Anterior cingulate cortex (tissue), 58 donors: ENCODE results near the gene NAA50.

Source experiments
- DNase-seq, 58 donors: peaks; one replicate each; lab custom pipeline; 2025; lab: John Stamatoyannopoulos, UW

Gene NAA50

DNA sequence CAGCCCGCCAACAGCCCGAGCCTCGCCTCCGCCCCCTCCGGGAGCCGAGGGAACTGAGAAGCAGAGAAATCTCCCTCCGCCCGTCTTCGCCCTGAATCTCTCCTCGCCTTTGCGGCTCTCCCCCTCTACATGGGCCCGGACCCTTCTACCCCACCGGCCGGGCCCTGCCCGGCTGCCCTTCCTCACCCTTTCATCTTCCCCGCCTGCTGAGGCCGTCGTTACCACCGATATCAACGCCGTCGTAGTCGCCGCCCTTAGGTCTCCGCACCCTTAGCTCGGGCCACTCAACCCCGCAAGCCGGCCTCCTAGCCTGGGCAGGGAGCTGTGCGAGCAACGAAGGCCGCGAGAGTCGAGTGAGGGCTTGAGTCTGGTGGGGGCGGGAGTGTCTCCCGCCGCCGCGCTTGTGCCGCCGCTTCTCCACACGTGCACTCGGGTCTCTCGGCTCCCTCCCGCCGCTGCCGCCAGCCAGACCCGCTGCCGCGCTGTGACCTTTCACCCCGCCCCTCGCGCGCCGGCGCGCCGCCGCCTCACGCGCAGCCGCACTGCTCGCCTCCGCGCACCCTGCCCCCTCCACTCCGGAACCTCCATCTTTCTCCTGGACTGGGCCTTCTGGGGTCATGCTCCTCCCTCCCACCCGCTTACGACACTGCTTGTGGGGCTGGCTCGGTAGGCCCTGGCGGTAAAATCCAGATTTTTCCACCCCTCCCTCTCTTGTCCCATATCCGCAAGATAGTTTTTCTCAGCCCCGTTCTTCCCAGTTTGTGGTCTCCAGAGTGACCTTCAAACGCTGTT is at the start of gene NAA50:
Gene NAA50 (minus strand): TSS at position 494 of the 792 bp plus-strand sequence. CDS start 300 bp downstream, at position 194.
- DNase-seq: peak; percentile 52 to 96 (median 88)

DNA sequence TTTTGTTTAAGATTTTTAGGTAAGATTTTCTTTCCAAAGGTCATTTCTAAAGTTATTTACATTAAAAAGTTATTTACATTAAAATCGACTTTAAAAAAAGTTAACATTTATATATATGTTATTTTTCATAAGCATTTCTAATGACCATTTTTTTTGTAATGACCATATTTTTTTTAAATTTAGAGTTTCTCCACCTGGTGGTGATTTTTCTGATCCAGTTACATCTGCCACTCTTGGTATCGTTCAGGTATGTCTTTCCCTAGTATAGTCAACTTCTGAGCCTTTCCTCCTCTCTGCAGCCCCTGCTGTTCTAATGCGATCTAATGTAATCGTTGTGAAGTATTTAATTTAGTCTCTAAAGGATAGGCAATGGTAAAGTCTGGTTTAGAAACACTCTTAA is 49.6 kb upstream of the NAA50 start:
- no peak for DNase-seq

DNA sequence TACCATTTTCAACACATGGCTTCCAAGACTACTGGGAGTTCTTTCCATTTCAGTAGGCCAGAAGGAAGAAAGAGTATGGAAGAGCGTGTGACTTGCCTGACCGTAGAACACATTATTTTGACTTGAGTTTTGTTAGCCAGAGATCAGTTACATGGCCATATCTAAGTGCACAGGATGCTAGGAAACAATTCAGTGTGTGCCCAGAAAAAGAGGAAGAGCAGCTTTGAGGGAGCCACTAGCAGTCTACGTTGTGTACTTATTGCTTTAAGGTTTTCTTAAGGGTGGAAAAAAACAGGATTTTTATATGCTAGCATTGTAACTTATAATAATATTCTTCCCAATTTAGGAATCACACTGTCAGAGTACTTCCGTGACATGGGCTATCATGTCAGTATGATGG is 48.5 kb upstream of the NAA50 start:
- no peak for DNase-seq

DNA sequence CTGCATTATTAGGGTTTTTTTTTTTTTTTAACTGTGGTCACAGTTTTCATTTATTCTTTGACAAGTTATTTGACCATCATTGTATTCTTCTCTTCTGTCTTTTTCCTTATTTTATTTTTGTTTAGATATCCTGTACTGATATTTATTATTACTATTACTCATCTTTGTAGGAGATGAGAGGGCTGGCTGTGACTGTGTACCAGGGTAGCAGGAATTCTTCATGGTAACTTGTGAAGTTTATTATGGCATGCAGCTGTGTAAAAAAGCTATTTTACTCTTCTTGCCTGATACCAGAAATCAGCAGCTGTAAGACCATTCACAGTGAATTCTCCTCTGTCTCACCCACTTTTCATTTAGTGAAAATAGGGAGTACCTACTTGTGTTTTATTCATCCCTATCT is 45.3 kb upstream of the NAA50 start:
- no peak for DNase-seq

DNA sequence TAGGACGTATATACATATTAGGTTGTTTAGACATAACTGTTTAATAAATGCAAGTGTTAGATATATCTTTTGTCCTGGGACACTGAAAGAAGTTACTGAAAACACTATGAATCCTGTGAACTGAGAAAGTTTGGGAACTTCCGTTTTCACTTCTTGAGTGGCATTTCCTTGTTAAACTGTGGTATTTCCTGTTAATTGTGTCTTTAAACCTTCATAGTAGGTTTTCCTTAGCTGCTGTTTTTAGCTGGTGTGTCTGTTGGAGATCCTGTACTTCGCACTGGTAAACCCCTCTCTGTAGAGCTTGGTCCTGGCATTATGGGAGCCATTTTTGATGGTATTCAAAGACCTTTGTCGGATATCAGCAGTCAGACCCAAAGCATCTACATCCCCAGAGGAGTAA is 37.9 kb upstream of the NAA50 start:
- DNase-seq: no peak

DNA sequence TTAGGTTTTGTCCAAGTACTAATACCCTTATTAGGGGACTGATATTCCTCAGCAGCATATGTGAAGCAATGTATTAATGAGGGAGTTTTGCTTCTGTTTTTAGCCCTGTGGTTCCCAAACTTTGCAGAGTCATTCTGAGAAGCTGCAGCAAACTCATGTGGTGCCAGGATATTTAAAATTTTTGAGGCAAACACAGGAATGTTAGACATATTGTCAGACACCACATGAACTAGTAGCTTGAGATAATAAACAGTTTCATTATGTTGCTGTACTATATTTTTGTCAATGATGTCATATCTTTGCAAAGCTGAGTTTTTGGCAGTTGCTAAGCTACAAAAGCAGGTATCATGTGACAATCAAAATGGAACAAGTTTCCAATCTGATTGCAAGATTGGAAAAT is 37.4 kb upstream of the NAA50 start:
- no peak for DNase-seq

DNA sequence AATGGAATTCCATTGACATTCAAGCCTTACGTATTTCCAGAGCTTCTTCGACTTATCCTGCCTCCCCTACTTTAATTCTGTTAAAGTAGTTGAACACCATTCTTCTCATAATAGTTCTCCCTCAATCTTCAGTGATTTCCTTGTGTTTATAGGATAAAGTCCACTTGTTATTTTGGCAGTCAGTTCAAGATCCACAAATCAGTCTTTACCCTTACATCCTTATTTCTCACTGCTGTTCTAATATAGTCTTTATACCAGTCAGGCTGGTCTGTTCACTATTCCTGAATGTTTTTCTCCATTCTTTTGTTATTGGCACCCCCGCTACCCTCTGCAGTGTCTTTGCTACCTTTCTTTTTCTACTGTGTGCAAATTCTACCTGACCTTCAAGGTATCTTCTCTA is 30.5 kb upstream of the NAA50 start:
- DNase-seq: no peak

DNA sequence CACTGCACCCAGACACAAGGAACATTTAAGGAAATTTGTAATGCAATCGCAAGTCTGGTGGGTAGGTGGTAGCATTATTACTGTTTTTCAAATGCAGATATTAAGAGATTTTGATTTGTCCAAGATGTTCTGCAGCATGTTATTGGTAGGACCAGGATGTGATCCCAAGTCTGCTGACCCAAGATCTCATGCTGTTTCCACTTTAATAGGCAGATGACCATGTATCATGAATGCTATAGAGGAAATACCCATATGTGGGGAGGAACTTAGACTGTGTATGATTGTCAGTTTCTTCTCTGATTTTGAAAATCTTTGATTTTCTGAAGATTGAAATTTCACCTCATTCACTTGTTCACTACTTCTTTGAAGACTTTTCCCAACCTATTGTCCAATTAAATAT is 29.5 kb upstream of the NAA50 start:
- no peak for DNase-seq

DNA sequence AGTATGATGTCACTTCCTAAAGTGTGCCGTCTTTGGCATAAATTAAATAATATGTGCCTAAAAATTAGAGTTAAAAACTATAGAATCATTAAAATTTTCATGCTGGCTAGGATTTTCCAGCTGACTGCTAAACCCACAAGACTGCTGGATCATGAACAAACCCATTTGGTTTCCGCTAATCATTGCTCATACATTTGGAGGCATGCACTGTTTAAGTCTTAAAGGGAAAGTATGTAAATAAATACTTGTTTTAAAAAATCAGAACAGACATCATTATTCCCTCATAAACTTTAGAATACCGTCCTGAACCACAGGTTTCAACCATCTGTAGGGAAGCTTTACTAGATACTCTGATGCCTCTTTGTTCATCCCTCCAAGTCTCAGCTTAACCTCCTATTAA is 27.3 kb upstream of the NAA50 start:
- no peak for DNase-seq

DNA sequence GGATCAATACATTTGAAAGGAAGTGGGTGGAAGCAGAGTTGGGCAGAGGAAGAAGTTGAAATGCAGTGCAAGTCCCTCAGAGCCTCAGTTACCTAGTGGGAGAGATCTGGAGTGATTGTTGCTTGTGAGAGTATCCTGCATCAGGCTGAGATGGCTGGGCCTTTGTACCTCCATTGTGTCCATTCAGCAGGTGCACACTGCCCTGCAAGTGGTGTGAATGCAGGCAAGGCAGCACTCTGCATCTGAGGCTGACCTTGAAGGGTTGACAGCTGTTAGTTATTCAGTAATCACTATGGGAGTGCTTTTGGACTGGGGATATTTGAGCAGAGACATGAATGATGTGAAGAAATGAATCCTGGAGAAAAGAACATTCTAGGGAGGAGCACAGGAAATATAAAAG is 25.9 kb upstream of the NAA50 start:
- DNase-seq: no peak

DNA sequence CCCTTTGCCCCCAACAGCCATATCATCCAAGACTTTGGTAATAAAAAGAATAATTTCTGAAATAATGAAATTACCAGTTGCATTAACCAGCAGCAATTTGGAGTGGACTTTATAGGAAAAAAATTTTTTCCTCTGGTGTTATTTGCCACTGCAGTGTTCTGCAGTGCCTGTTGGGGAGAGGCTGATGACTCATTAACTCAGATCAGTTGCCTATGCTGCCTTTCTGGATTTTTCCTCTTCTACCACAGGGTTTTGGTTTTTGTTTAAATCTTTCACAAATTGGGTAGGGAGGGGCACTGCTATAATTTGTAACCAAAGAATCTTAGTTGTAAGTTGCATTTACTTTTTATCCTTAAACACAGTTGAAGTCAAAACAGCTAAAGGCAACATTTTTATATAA is 23.5 kb upstream of the NAA50 start:
- no peak for DNase-seq

DNA sequence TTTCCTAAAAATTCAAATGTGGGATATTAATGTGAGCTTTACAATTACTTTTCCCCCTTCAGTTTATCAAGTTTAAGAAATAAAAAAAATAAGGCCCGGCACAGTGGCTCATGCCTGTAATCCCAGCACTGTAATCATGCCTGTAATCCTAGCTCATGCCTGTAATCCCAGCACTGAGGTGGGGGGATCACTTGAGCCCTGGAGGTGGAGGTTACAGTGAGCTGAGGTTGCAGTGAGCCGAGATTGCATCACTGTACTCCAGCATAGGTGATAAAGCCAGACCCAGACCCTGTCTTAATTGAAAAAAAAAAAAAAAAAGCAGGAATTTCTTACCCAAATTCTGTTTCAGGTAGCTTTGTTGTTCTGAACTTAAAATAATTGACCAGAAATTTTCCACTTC is 18.6 kb upstream of the NAA50 start:
- no peak for DNase-seq

DNA sequence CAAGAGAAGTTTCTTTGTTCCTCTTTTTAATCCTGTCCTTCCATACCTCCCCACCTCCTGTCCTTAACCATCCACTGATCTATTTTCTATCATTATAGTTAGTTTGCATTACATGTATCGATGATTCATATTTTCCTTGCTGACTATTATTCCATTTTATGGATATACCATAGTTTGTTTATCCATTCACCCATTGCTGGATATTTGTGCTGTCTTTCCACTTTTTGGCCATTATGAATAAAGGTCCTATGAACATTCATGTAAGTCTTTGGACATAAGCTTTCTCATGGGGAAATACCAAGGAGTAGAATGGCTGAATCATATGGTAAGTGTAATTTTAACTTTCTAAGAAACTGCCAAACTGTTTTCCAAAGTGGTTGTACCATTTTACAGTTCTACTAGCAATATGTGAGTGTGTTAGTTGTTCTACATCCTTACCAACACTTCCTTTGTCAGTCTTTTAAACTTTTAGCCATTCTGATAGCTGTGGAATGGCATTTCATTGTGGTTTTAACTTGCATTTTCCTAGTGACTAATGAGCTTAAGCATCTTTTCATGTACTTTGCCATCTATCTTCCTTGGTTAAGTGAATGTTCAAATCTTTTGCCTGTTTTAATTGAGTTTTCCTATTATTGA is 12.5 kb upstream of the NAA50 start:
- DNase-seq: no peak

DNA sequence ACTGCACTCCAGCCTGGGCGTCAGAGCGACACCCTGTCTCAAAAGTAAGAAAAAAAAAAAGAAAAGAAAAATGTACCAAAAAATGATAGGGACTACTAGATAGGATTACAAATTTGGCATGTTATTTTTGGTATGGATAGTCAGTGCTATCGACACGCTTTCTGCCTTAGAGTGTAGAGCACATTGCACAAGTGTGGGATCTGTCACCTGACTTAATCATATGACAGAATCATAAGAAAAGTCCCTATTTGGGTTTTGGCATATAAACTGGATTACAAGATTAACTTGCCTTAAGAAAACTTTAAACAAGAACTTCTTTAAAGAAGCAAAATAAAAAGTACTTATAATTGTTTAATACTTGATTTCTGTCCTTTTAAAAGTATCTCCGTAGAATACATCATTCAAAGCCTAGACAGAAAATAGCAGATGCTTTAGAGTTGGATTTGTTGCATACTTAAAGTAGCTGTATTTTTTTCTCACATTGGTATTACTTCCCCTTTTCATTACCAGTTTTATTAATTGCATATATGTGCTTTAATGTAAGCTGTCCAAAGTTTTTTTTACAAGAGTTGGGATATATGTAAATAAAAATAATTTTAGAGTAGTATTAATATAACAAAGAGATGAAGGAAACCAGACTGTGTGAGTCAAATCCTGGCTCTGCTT is 8.6 kb upstream of the NAA50 start:
- no peak for DNase-seq

DNA sequence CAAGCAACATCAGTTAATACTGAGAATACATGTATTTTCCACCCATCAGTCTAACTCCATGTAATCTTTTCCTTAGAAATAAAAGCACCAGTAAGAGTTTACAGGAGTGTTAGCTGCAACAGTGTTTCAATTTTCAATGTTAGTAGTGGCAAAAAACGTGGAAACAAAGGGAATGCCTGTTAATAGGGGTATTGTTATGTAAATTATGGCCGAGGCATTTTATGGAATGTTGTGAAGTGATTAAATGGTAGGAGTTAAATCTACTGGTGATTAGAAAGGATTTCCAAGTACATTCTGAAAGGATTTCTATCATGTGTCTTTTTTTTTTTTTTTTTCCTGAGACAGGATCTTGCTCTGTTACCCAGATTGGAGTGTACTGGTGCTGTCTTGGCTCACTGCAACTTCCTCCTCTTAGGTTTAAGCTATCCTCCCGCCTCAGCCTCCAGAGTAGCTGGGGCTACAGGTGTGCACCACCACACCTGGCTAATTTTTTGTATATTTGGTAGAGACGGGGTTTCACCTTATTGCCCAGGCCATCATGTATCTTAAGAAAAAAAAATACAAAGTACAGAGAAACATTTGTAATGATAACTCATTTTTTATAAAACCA is 7.4 kb upstream of the NAA50 start:
- no peak for DNase-seq

DNA sequence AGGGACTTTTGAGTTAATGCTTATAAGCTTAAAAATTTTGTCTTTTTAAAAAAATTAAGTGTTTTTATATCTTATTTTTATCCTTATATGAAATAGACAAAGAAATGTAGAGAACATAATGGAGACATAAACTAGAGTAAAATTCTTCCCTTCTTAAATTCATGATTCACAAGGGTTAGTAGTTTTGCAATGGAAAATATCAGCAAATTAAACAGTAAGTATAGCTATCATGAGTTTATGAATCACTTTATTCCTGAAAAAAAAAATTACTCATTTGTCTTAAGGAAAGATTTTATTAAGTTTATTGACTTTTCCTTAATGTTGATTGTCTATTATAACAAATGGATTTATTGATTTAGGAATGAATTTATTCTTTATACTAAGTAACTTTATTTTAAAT is 5.1 kb upstream of the NAA50 start:
- DNase-seq: no peak

DNA sequence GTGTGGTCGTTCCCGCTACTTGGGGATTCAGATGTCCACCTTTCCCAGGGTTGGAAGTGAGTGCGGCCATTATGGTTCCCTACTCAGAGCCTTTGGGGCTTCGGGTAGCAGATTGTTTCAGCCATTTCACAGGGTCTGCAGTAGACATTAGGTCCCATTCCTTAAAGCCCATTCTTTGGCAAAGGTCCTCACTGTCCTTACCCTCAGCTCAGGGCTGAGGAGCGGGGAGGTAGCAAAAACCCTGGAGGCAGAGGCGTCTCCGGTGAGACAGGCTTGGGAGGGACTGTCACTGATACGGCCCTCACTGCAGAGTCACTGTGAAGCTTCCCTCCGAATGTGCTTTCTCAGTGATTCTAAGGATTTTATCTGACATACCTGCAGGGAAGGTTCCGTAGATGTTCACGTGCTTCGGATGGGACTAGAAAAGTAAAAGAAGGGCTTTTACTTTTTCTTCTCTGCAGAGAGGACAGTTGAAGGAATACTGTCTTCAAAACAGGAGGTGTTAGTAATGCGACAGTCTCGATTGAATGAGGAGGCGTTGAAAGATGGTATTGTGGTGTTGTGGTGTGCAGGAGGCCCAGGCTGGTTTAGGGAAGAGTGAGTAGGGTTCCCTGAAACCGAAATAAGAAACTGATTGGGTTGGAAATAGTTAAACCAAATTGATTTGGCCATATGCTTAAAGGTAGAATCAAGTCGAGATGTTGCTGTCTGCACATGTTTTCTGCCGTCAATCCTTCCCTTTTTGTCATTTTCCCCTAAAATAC is 1.4 kb upstream of the NAA50 start:
- peak in 9 of 58 donors; percentile 36 to 71 (median 48) for DNase-seq

DNA sequence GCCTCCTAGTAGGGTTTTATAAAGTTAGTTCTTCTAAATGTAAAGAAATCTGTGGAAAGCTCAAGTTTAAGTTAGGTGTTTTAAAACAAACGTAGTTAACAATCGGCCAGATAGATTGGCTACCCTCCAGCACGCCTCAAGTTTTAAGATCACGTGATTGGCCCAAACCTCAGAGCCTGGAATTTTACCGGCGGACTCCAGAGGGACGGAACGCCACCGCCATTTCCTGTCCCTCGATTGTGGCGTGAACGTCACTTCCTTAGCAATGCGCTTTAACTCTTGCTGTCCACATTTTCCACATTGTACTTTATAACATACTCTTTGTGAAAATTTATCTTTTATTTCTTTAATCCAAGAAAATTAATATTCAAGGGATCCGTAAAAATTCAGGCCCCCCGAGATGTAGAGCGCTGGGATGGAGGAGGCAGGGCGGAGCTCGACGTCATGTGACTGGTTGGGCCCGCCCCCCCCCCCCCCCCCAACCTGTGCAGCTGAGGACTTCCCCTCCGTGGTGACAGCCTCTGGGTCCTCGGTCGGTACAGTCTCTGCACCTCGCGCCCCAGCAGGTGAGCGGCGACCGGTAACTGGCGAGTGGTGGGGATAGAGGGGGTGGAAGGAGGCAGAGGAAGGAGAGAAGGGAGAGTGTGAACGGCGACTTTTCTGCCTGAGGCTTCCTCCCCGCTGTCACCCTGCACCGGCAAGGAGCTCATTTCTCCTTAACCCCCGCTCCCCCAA is 666 bp upstream of the NAA50 start, which contains the start of gene ATP6V1A:
Gene ATP6V1A (plus strand): TSS at position 488 of the 735 bp plus-strand sequence. CDS start 31,719 bp downstream, outside the sequence.
- DNase-seq: peak; percentile 45 to 95 (median 89)

DNA sequence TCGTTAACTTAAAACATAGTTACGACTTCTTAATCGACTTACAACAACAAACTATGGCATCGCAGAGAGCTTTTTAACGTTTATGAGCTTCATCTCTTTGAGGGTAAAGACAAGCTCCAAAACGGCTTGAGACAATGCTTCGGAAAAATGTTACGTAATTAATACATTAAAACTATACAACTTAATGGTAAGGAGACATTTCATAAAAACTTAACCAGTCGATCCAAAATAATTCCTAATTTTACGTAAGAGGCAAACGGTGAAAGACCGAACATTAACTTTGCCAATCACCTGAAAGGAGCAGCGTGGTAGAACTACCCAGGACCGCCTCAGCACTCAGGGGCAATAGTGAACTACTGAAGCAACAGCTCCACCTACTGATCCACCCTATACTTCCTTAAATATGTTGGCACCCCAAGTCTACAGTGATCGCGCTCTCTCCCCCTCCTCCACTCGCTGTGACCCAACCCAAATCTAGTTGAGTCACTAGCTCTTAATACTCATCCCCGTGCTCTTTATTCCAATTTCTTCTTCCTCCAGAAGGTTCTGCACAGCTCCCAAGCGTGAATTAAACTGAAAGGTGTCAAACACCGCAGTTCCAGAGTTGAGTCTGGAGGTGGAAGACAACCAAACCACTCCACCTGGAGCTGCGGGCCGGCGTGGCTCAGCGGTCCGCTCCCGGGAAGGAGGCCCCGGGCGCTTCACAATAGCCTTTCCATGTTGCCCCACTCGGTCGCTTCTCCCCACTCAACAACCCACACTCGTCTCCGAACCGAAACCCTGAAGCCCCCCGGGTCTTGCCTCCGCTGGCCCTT is 901 bp downstream of the NAA50 start:
- DNase-seq: peak in 45 of 58 donors; percentile 4 to 69 (median 42)
